Measurements from ENCODE around the gene ADAMTS16.

Gene ADAMTS16

GRCh38 chr5:5271786-5272321 lies 131.7 kb downstream of the ADAMTS16 start:
- no peaks in the 10 kb centered on the region for H3K27me3 ChIP-seq (ENCODE audit: insufficient read depth, low read length)
- H3F3A ChIP-seq (ENCODE audit: insufficient read depth, low read length), result no peaks in the 10 kb centered on the region
- H3K36me3 ChIP-seq (ENCODE audit: insufficient read depth, low read length), result no peaks in the 10 kb centered on the region
- H3K9me3 ChIP-seq (ENCODE audit: low read length), result no peaks in the 10 kb centered on the region
- TF ChIP-seq CTCF (IDR thresholded peaks at IDR 0.05; ENCODE audit: low read length) (no peak), EZH2 (IDR thresholded peaks at IDR 0.05; ENCODE audit: borderline replicate concordance, low read length) (no peak)
- H3K4me2 ChIP-seq (ENCODE audit: low read length), result no peak overlapping the region
- H3K79me2 ChIP-seq (ENCODE audit: insufficient read depth, low read length), result no peaks in the 10 kb centered on the region
- H4K20me1 ChIP-seq (ENCODE audit: insufficient read depth, low read length), result no peaks in the 10 kb centered on the region
- H3K4me1 ChIP-seq (ENCODE audit: insufficient read depth, low read length, severe bottlenecking), result no peaks in the 10 kb centered on the region
- no peak overlapping the region for H3K27ac ChIP-seq (ENCODE audit: low read depth, low read length, poor library complexity, severe bottlenecking)
- no peaks in the 10 kb centered on the region for H3K9me2 ChIP-seq (ENCODE audit: low read depth, low read length)
- H3K9ac ChIP-seq (ENCODE audit: low read length), result no peak overlapping the region
- H3K4me3 ChIP-seq (ENCODE audit: low read depth, low read length, poor library complexity, severe bottlenecking), result no peak overlapping the region
- no peak overlapping the region for H2AFZ ChIP-seq (ENCODE audit: low read length)

- Histone ChIP-seq H3K36me3 (ENCODE audit: insufficient read depth, low read length) (no peaks in the 10 kb centered on the region), H3K27me3 (ENCODE audit: insufficient read depth, low read length) (no peaks in the 10 kb centered on the region), H3K4me2 (ENCODE audit: low read length) (no peak overlapping the region), H4K20me1 (ENCODE audit: insufficient read depth, low read length) (no peaks in the 10 kb centered on the region), H3K9me3 (ENCODE audit: low read length) (no peaks in the 10 kb centered on the region), H3K4me3 (ENCODE audit: low read depth, low read length, poor library complexity, severe bottlenecking) (no peak overlapping the region), H3K9me2 (ENCODE audit: low read depth, low read length) (no peaks in the 10 kb centered on the region), H3K27ac (ENCODE audit: low read depth, low read length, poor library complexity, severe bottlenecking) (no peak overlapping the region), H3K4me1 (ENCODE audit: insufficient read depth, low read length, severe bottlenecking) (no peaks in the 10 kb centered on the region), H3K79me2 (ENCODE audit: insufficient read depth, low read length) (no peaks in the 10 kb centered on the region), H2AFZ (ENCODE audit: low read length) (no peak overlapping the region), H3K9ac (ENCODE audit: low read length) (no peak overlapping the region), H3F3A (ENCODE audit: insufficient read depth, low read length) (no peaks in the 10 kb centered on the region)
- TF ChIP-seq EZH2 (IDR thresholded peaks at IDR 0.05; ENCODE audit: borderline replicate concordance, low read length) (no peak), CTCF (IDR thresholded peaks at IDR 0.05; ENCODE audit: low read length) (no peak)
Observed at GRCh38 chr5:5273398-5273797, 133.3 kb downstream of the ADAMTS16 start.

GRCh38 chr5:5273976-5274375 lies 133.8 kb downstream of the ADAMTS16 start:
- no peak overlapping the region for H3K27ac ChIP-seq (ENCODE audit: low read depth, low read length, poor library complexity, severe bottlenecking)
- no peaks in the 10 kb centered on the region for H3K4me1 ChIP-seq (ENCODE audit: insufficient read depth, low read length, severe bottlenecking)
- no peak overlapping the region for H3K4me2 ChIP-seq (ENCODE audit: low read length)
- H3K79me2 ChIP-seq (ENCODE audit: insufficient read depth, low read length), result no peaks in the 10 kb centered on the region
- H3F3A ChIP-seq (ENCODE audit: insufficient read depth, low read length), result no peaks in the 10 kb centered on the region
- no peaks in the 10 kb centered on the region for H3K9me2 ChIP-seq (ENCODE audit: low read depth, low read length)
- no peaks in the 10 kb centered on the region for H4K20me1 ChIP-seq (ENCODE audit: insufficient read depth, low read length)
- TF ChIP-seq CTCF (IDR thresholded peaks at IDR 0.05; ENCODE audit: low read length), result no peak
- TF ChIP-seq EZH2 (IDR thresholded peaks at IDR 0.05; ENCODE audit: borderline replicate concordance, low read length), result no peak
- no peak overlapping the region for H3K9ac ChIP-seq (ENCODE audit: low read length)
- H2AFZ ChIP-seq (ENCODE audit: low read length), result no peak overlapping the region
- no peaks in the 10 kb centered on the region for H3K36me3 ChIP-seq (ENCODE audit: insufficient read depth, low read length)
- H3K9me3 ChIP-seq (ENCODE audit: low read length), result no peaks in the 10 kb centered on the region
- H3K4me3 ChIP-seq (ENCODE audit: low read depth, low read length, poor library complexity, severe bottlenecking), result no peak overlapping the region
- H3K27me3 ChIP-seq (ENCODE audit: insufficient read depth, low read length), result no peaks in the 10 kb centered on the region
